ENCODE results near the gene CNNM1. TPM values are rescaled to one million over a fixed set of nuclear protein-coding genes. Genes with fewer than 3 reads are reported as not detected.

CNNM1 gene
- total and polyA plus RNA-seq, 2 donors (not counting 1 experiment from before 2014, with no cell fraction given), result not detected

DNA sequence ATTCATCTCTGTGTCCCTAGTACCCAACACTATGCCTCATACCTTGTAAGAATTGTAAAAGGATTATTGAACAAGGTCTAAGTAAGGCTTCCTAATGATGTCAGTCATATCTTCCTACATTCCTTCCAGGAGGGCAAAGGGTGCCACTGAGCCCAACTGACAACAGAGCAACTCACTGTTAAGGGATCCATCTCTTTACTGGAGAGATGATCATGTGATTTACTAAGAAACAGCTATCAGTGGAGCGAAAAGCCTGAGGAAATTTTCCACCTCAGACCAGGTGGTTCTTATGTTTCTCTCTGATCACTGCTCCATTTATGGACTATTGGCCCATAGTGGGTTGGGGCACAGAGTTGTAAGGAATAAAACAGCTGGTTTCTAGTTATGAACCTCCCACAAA, 38.9 kb upstream of the CNNM1 start:
- no peaks in the 10 kb centered on the region for H3K36me3 ChIP-seq (replicated peaks in 1 of 2; ENCODE audit: control extremely low read depth in 1 of 2, control insufficient read depth in 1 of 2, extremely low read depth in 1 of 2, insufficient read depth in 2 of 2, low read length in 1 of 2)
- no peak for DNase-seq
- no peaks in the 10 kb centered on the region for H4K20me1 ChIP-seq (ENCODE audit: control insufficient read depth, insufficient read depth, low read length, poor library complexity, severe bottlenecking)
- TF ChIP-seq, protein P1, sequence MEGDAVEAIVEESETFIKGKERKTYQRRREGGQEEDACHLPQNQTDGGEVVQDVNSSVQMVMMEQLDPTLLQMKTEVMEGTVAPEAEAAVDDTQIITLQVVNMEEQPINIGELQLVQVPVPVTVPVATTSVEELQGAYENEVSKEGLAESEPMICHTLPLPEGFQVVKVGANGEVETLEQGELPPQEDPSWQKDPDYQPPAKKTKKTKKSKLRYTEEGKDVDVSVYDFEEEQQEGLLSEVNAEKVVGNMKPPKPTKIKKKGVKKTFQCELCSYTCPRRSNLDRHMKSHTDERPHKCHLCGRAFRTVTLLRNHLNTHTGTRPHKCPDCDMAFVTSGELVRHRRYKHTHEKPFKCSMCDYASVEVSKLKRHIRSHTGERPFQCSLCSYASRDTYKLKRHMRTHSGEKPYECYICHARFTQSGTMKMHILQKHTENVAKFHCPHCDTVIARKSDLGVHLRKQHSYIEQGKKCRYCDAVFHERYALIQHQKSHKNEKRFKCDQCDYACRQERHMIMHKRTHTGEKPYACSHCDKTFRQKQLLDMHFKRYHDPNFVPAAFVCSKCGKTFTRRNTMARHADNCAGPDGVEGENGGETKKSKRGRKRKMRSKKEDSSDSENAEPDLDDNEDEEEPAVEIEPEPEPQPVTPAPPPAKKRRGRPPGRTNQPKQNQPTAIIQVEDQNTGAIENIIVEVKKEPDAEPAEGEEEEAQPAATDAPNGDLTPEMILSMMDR (IDR thresholded peaks at IDR 0.05), result no peak
- no peak for TF ChIP-seq EZH2 (IDR thresholded peaks at IDR 0.05; ENCODE audit: borderline replicate concordance, insufficient read depth, low read depth, low read length, poor library complexity, severe bottlenecking)
- H3K9me3 Mint-ChIP-seq (ENCODE audit: insufficient read depth), result no peaks in the 10 kb centered on the region
- POLR2A ChIA-PET, result no interaction called here
- no peaks in the 10 kb centered on the region for H3K79me2 ChIP-seq (ENCODE audit: control insufficient read depth, insufficient read depth, low read length)
- no peak overlapping the region for H3K4me3 ChIP-seq (ENCODE audit: control extremely low read depth in 1 of 5, extremely low read depth in 1 of 5, insufficient read depth in 1 of 5, low read depth in 2 of 5, low read length in 4 of 5)
- H3K4me3 Mint-ChIP-seq, result no peak overlapping the region
- H3K4me1 ChIP-seq (ENCODE audit: control insufficient read depth in 2 of 2, insufficient read depth in 2 of 2, low read length in 2 of 2), result no peaks in the 10 kb centered on the region
- no peak overlapping the region for H3K27ac Mint-ChIP-seq
- peaks cover 0 to 1% (median 0%) of the 10 kb centered on the region in 3 donors for H3K9me3 ChIP-seq (ENCODE audit: control extremely low read depth in 1 of 3, control insufficient read depth in 2 of 3, insufficient read depth in 1 of 3, low read length in 2 of 3)
- no peak for ATAC-seq (ENCODE audit: low read depth)
- H3K4me2 ChIP-seq (replicated peaks; ENCODE audit: low read depth, low read length, poor library complexity, severe bottlenecking), result no peak overlapping the region
- H3K9ac ChIP-seq (ENCODE audit: low read length), result no peak overlapping the region
- no peaks in the 10 kb centered on the region for H3K4me1 Mint-ChIP-seq
- no peak overlapping the region for H2AFZ ChIP-seq (ENCODE audit: insufficient read depth, low read depth, low read length, poor library complexity, severe bottlenecking)
- CTCF ChIA-PET, result no interaction called here
- no CpG with 5 or more reads among the region's 1 CpG for WGBS (ENCODE audit: insufficient coverage)
- peaks cover 0 to 4% (median 0%) of the 10 kb centered on the region in 4 experiments for H3K27me3 ChIP-seq (replicated peaks in 1 of 4; ENCODE audit: control extremely low read depth in 1 of 4, control insufficient read depth in 3 of 4, insufficient read depth in 4 of 4, low read length in 3 of 4)
- H3K27ac ChIP-seq (ENCODE audit: low read length in 2 of 2), result no peak overlapping the region
- peaks cover 15% of the 10 kb centered on the region for H3K27me3 Mint-ChIP-seq
- intact Hi-C loops (cut with micrococcal nuclease), result no loop called here

DNA sequence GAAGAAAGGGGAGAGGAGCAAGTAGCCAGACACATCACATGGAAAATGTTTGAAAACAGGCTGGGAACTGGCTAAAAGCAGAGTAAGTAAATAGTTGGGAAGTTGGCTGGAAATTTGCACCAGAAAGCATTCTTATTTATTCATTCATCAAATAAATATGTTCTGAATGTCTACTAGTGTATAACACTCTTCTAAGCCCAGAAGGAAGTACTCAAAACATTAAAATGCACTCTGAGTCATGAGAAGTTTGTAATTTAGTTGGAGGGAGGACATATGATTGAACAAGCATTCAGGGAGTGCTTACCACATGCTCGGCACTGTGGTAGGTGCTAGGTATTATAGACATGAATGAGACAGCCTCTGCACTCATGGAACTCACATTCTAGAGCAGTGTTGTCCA, 37.0 kb upstream of the CNNM1 start:
- no peak for TF ChIP-seq EZH2 (IDR thresholded peaks at IDR 0.05; ENCODE audit: borderline replicate concordance, insufficient read depth, low read depth, low read length, poor library complexity, severe bottlenecking)
- TF ChIP-seq, protein P1 (IDR thresholded peaks at IDR 0.05), result no peak
- CTCF ChIA-PET, result no interaction called here
- Mint-ChIP-seq H3K9me3 (ENCODE audit: insufficient read depth) (no peaks in the 10 kb centered on the region), H3K27ac (no peak overlapping the region), H3K4me1 (no peaks in the 10 kb centered on the region), H3K27me3 (peaks cover 15% of the 10 kb centered on the region), H3K4me3 (no peak overlapping the region)
- Histone ChIP-seq H3K4me2 (replicated peaks; ENCODE audit: low read depth, low read length, poor library complexity, severe bottlenecking) (no peak overlapping the region), H3K9ac (ENCODE audit: low read length) (no peak overlapping the region), H3K79me2 (ENCODE audit: control insufficient read depth, insufficient read depth, low read length) (no peaks in the 10 kb centered on the region), H3K27ac (ENCODE audit: low read length in 2 of 2) (no peak overlapping the region), H3K4me3 (ENCODE audit: control extremely low read depth in 1 of 5, extremely low read depth in 1 of 5, insufficient read depth in 1 of 5, low read depth in 2 of 5, low read length in 4 of 5) (no peak overlapping the region), H2AFZ (ENCODE audit: insufficient read depth, low read depth, low read length, poor library complexity, severe bottlenecking) (no peak overlapping the region), H3K27me3 (replicated peaks in 1 of 4; ENCODE audit: control extremely low read depth in 1 of 4, control insufficient read depth in 3 of 4, insufficient read depth in 4 of 4, low read length in 3 of 4) (peaks cover 0 to 5% (median 0%) of the 10 kb centered on the region in 4 experiments), H3K9me3 (ENCODE audit: control extremely low read depth in 1 of 3, control insufficient read depth in 2 of 3, insufficient read depth in 1 of 3, low read length in 2 of 3) (no peaks in the 10 kb centered on the region), H4K20me1 (ENCODE audit: control insufficient read depth, insufficient read depth, low read length, poor library complexity, severe bottlenecking) (no peaks in the 10 kb centered on the region), H3K4me1 (ENCODE audit: control insufficient read depth in 2 of 2, insufficient read depth in 2 of 2, low read length in 2 of 2) (no peaks in the 10 kb centered on the region), H3K36me3 (replicated peaks in 1 of 2; ENCODE audit: control extremely low read depth in 1 of 2, control insufficient read depth in 1 of 2, extremely low read depth in 1 of 2, insufficient read depth in 2 of 2, low read length in 1 of 2) (no peaks in the 10 kb centered on the region)
- DNase-seq (no peak), ATAC-seq (ENCODE audit: low read depth) (no peak)
- POLR2A ChIA-PET, result no interaction called here
- intact Hi-C loops (cut with micrococcal nuclease), result no loop called here
- WGBS (ENCODE audit: insufficient coverage), result no CpG with 5 or more reads among the region's 1 CpG

Data from B cell (primary cell).